Measurements from ENCODE around the gene GRXCR2.

DNA sequence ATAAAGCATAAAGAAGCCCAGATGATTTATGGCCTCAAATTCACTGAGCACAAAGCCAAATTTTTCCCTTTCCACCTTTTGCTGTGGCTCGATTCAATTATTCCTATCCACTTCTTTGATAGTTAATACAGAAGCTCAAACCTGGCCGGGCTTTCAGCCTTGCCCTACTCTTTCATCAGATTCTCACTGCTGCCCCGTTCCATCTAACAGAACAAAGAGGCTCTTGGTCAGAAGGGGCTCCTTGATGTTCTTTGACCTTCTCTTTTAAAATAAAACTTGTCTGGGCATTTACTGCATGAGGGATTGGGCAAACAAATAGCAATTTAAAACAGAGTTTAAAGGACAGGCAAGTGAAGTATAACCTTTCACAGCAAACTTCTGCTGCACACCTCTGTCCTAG is 9.8 kb downstream of the GRXCR2 start:
- TF ChIP-seq GATA2 (IDR thresholded peaks at IDR 0.05; ENCODE audit: low read depth, low read length) (no peak), GATA3 (IDR thresholded peaks at IDR 0.05; ENCODE audit: low read depth, low read length) (no peak)
